ENCODE results near the gene TAPBP. TPM values are rescaled to one million over a fixed set of nuclear protein-coding genes. Genes with fewer than 3 reads are reported as not detected.
"Not testable (repeated sequence)": the region's sequence is repeated elsewhere in the genome, so short reads cannot be mapped to it uniquely, and the experiment has no call there.

Gene TAPBP
- total and polyA plus RNA-seq, 10 donors, result 42.6 to 292 (median 262) TPM

DNA sequence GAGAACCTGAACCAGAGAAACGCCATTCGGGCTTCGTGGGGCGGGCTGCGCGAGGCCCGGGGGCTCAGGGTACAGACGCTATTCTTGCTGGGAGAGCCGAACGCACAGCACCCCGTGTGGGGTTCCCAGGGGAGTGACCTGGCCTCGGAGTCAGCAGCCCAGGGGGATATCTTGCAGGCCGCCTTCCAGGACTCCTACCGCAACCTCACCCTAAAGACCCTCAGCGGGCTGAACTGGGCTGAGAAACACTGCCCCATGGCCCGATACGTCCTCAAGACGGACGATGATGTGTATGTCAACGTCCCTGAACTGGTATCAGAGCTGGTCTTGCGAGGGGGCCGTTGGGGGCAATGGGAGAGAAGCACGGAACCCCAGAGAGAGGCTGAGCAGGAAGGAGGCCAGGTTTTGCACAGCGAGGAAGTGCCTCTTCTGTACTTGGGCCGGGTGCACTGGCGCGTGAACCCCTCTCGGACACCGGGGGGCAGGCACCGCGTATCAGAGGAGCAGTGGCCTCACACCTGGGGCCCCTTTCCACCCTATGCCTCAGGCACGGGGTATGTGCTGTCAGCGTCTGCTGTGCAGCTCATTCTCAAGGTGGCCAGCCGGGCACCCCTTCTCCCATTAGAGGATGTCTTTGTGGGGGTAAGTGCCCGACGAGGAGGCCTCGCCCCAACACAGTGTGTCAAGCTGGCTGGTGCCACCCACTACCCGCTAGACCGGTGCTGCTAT, 36.1 kb downstream of the TAPBP start:
- 12 to 40% (median 25%) methylated on average over 29 to 39 of the region's 39 CpGs for WGBS, 5 donors
- peak; percentile 88 for DNase-seq
- H3K36me3 ChIP-seq, result peaks cover 0 to 86% (median 59%) of the 10 kb centered on the region in 6 donors
- peak overlapping the region; percentile 74 to 87 (median 80) for H3K4me3 ChIP-seq
- H3K4me1 ChIP-seq, result peaks cover 59 to 88% (median 76%) of the 10 kb centered on the region in 6 donors
- no peak for TF ChIP-seq POLR2A (IDR thresholded peaks at IDR 0.05)
- TF ChIP-seq POLR2AphosphoS5 (IDR thresholded peaks at IDR 0.05), result peak in 1 of 3 donors; percentile 15
- H3K27ac ChIP-seq, result peak overlapping the region; percentile 94 to 99 (median 97)
- H3K9me3 ChIP-seq, result no peaks in the 10 kb centered on the region
- H3K27me3 ChIP-seq (replicated peaks in 1 of 7), result no peaks in the 10 kb centered on the region
- intact Hi-C loops (cut with DNase I; ENCODE audit: low total_unique reads), result no loop called here

DNA sequence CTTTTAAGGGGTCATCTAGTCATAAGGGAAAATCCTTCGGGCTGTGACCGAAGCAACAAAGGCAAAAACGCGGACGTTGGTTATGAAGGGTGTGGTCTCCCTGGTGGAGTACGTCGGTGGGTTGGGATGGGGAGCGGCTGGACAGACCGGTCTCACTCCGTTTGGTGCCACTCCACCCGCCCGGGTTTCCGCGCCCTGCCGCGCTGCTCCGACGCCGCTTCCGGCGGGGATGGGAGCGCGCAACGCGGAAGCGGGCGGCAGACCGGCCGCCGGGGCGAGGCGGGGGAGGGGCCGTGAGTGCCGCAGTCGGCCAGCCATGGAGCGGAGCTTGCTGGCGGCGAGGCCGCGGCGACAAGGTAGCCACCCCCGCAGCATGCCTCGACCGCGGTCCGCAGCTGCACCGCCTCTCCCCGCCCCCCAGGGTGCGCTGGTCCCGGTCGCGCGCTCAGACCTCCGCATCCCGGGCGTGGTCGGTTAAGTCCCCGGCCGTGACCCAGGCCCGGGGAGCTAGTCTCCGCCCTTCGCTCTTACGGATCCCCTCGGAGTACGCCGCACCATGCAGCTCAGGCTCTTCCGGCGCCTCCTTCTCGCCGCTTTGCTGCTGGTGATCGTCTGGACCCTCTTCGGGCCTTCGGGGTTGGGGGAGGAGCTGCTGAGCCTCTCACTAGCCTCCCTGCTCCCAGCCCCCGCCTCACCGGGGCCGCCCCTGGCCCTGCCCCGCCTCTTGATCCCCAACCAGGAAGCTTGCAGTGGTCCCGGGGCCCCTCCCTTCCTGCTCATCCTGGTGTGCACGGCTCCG, 36.8 kb downstream of the TAPBP start, which contains the start of gene B3GALT4:
B3GALT4 (plus strand) TSS at position 260 of the 799 bp plus-strand sequence; CDS start at position 557, 297 bp downstream.
- H3K36me3 ChIP-seq, result peaks cover 0 to 81% (median 53%) of the 10 kb centered on the region in 6 donors

DNA sequence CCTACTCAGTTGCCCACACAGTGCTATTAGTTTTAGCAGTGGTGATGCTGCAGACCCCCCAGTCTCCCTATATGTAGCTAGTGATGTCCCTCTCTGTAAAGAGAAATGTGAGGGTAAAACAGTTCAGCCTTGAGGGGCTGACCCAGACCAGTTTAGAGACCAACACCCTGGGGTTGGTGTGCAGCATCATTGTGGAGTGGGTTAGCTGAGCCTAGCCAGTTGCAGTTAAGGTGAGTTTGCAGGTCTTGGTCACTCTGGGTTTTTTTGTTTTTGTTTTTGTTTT, 37.4 kb downstream of the TAPBP start:
- peak overlapping the region; percentile 74 to 87 (median 80) for H3K4me3 ChIP-seq
- DNase-seq, result no peak
- peaks cover 0 to 76% (median 52%) of the 10 kb centered on the region in 6 donors for H3K36me3 ChIP-seq
- no peaks in the 10 kb centered on the region for H3K27me3 ChIP-seq (replicated peaks in 1 of 7)
- intact Hi-C loops (cut with DNase I; ENCODE audit: low total_unique reads), result no loop called here
- TF ChIP-seq POLR2A (IDR thresholded peaks at IDR 0.05), result no peak
- no peak for TF ChIP-seq POLR2AphosphoS5 (IDR thresholded peaks at IDR 0.05)
- TF ChIP-seq, protein P1, sequence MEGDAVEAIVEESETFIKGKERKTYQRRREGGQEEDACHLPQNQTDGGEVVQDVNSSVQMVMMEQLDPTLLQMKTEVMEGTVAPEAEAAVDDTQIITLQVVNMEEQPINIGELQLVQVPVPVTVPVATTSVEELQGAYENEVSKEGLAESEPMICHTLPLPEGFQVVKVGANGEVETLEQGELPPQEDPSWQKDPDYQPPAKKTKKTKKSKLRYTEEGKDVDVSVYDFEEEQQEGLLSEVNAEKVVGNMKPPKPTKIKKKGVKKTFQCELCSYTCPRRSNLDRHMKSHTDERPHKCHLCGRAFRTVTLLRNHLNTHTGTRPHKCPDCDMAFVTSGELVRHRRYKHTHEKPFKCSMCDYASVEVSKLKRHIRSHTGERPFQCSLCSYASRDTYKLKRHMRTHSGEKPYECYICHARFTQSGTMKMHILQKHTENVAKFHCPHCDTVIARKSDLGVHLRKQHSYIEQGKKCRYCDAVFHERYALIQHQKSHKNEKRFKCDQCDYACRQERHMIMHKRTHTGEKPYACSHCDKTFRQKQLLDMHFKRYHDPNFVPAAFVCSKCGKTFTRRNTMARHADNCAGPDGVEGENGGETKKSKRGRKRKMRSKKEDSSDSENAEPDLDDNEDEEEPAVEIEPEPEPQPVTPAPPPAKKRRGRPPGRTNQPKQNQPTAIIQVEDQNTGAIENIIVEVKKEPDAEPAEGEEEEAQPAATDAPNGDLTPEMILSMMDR (IDR thresholded peaks at IDR 0.05 in 8 of 11, conservative IDR thresholded peaks at IDR 0.05 in 3 of 11), result no peak
- peaks cover 65 to 93% (median 87%) of the 10 kb centered on the region in 6 donors for H3K4me1 ChIP-seq
- H3K9me3 ChIP-seq, result no peaks in the 10 kb centered on the region
- peak overlapping the region; percentile 94 to 99 (median 97) for H3K27ac ChIP-seq

More for the DNA sequence above, 36.8 kb downstream of the TAPBP start, which contains the start of gene B3GALT4:
- peak in 2 of 3 donors; percentile 18 to 40 for TF ChIP-seq POLR2A (IDR thresholded peaks at IDR 0.05)
- TF ChIP-seq POLR2AphosphoS5 (IDR thresholded peaks at IDR 0.05), result peak; percentile 89 to 91 (median 89)
- TF ChIP-seq, protein P1 (IDR thresholded peaks at IDR 0.05 in 8 of 11, conservative IDR thresholded peaks at IDR 0.05 in 3 of 11), result peak in 9 of 11 experiments; percentile 56 to 79 (median 73)
- DNase-seq, result peak; percentile 96
- Histone ChIP-seq H3K4me3 (peak within 1 kb of the TSS; percentile 74 to 87 (median 80)), H3K27ac (peak within 1 kb of the TSS; percentile 94 to 99 (median 97)), H3K4me1 (peaks cover 65 to 96% (median 84%) of the 10 kb centered on the region in 6 donors), H3K27me3 (replicated peaks in 1 of 7) (no peaks in the 10 kb centered on the region), H3K9me3 (no peaks in the 10 kb centered on the region)
- intact Hi-C loops (cut with DNase I; ENCODE audit: low total_unique reads), result no loop called here
- 0 to 1% (median 1%) methylated on average over 28 to 80 of the region's 80 CpGs for WGBS, 5 donors

GRCh38 chr6:33275795-33276580, 37.9 kb downstream of the TAPBP start:
- peak in 2 of 3 donors; percentile 6 to 30 for TF ChIP-seq POLR2AphosphoS5 (IDR thresholded peaks at IDR 0.05)
- intact Hi-C loops (cut with DNase I; ENCODE audit: low total_unique reads); H3K27me3 ChIP-seq (replicated peaks in 1 of 7); DNase-seq; H3K9me3 ChIP-seq: not testable (repeated sequence)
- peaks cover 66 to 92% (median 86%) of the 10 kb centered on the region in 6 donors for H3K4me1 ChIP-seq
- peaks cover 0 to 71% (median 50%) of the 10 kb centered on the region in 6 donors for H3K36me3 ChIP-seq
- peak overlapping the region in 7 of 8 donors; percentile 74 to 87 (median 80) for H3K4me3 ChIP-seq
- peak overlapping the region; percentile 94 to 99 (median 97) for H3K27ac ChIP-seq
- 65 to 81% (median 73%) methylated on average over 16 of the region's 16 CpGs for WGBS, 5 donors

All from spleen (tissue), 11 donors.